Stimulated activated CD4-positive, alpha-beta T cell treated with anti-CD3 and anti-CD28 coated beads, TNF-alpha, amount 100 ng/mL, for 48 hours (primary cell): ENCODE measurements around the gene FYCO1.

Source experiments
- DNase-seq, 3 donors: peaks; one replicate each; pipeline ENCODE4 v3.0.0-alpha.2; 2020; ENCODE audit warnings: low read depth in 3 of 3

FYCO1 gene

DNA sequence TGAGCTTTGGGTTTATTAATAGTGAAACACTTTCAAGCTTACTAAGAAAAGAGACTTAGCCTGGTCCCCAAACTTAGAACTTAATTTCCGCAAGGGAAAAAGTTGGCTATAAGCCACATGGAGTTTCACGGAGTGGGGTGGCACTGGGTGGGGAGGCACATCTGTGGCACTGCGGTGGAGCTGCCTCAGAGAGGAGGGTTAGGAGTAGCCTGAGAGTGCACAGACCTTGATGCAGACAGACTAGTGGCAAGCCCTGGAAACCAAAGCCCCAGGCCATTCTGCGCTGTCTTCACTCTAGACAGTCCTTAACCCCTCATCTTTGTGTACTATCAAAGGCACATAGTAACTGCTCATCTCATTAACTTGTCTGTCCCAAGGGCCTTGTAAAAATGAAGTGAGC is 30.4 kb downstream of the FYCO1 start:
- DNase-seq = no peak

DNA sequence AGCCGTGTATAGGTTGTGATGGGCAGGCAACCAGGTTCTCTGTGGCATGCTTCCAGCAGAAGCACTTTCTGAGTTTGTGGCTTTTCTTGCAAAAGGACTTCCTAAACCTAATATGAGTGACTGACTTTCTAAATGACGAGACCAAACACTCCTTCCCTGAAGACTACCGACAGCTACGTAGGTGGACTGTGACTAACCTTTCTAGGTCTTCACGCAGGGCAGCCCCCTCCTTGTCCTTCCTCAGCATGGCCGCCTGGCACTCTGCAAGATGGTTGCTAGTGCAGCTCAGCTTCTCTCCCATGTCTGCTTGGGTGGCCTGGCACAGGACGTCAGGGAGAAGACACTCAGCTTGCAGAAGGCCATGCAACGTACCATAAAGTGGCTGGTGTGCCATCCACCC is 31.5 kb downstream of the FYCO1 start:
- DNase-seq = peak in 2 of 3 donors; percentile 29

GRCh38 chr3:45962033-45962432 is 33.6 kb downstream of the FYCO1 start:
- DNase-seq = no peak

- DNase-seq = no peak
Observed at GRCh38 chr3:45960289-45960688, 35.3 kb downstream of the FYCO1 start.

DNA sequence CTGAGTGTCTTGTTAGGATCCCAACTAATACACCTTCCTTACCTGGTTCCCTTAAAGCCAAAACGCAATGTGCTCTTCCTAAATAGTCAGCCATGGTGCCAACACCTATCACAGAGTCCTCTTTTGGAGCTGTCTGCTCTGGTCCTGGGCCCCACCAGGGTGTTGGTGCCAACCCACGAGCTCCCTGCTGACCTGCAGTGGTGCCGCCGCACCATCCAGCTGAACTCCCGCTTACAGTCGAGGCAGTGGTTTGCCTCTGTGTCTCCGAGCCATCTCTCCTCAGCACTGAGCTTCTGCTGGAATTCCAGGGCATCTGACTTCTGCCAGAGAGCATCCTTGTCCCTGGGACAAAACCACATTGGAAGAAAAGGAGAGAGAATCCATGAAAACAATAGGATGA is 36.4 kb downstream of the FYCO1 start:
- no peak for DNase-seq

GRCh38 chr3:45958321-45958791 is 37.3 kb downstream of the FYCO1 start:
- DNase-seq = no peak

DNA sequence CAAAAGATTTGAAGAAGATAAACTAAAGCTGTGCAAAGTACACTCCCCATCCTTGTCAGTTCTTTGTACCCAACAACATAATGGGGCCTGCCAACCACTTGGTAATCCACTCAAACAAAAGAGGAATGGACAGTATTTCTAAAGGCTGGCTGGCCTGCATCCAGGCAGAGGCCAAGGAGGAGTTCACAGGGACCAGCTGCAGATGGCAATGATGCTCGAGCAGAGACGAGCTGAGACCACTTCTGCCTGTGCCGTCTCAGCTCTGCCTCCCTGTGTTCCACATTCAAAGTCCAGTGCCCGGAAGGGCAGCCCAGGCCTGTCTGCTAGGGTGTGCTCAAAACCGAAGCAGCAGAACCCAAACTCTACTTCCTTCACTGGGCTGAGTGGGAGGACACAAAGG is 38.0 kb downstream of the FYCO1 start:
- DNase-seq = no peak

- no peak for DNase-seq
Observed at GRCh38 chr3:45955706-45956105, 39.9 kb downstream of the FYCO1 start.

DNA sequence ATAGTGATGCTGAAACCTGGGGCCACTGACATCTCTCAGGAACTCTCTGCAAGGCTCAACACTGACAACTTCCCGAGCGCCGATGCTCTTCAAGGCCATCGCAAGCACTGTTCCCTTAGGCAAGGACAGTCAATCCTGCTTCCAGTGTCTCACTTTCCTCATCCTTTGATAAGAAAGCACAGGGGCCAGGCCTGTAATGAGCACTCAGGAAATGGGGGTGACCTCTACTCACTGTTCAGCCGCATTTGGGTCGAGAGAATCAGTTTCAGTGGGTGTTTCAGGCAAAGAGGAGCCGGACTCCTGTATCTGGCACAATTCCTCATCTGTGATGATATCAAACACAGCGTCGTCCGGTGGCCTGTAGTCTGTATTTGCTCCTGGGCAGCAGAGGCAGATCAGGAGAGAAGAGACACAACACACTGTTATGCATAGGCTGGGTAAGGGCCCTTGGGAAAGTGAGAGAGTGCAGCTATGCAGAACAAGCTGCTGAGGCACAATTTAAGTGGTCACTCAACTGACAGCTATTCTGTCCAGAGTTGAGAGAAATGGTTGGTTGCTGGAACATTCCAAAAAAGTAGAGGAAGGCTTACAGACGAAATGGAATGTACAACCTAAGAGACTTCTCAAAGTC is 40.5 kb downstream of the FYCO1 start:
- no peak for DNase-seq

GRCh38 chr3:45954306-45954705 is 41.3 kb downstream of the FYCO1 start:
- DNase-seq = no peak

GRCh38 chr3:45953536-45953935 is 42.1 kb downstream of the FYCO1 start:
- DNase-seq = no peak

DNA sequence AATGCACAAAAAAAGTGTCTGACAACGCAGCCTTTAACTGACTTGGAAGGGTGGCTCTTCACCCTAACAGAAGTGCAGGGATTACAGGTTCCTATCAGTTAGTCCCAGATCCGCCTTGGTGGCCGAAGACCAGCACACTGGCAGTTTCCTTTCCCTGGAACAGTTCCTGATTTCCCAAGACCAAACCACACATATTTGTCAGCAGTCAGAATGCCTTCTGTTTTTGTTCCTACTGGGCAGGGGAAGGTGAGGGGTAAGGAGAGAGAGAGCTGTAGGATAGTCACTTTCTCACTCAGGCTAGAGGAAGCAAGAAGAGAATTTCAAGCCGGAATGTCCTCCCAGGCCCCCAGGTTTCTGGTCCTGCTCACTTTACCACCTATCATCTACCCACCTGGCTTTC is 43.2 kb downstream of the FYCO1 start:
- no peak for DNase-seq

DNA sequence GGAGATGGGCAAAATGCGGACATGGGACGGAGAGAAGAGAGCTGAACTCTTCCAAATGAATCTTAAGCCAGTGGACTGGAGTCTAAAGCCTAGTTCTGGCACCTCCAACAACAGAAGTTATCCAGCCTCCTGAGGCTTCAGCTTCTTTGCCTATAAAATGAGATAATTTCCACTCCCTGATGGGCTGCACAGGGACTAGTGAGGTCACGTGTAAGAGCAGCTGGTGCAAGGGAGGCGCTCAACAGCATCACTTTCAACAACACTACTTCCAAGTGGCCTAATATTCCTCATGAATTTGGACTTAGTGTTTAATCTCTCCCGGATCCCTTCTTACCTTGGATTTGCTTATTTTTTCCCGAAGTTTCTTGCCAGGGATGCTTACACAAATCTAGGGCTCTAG is 43.7 kb downstream of the FYCO1 start:
- DNase-seq = no peak

GRCh38 chr3:45950686-45951600 is 44.7 kb downstream of the FYCO1 start:
- peak in 2 of 3 donors; percentile 28 to 56 for DNase-seq

- no peak for DNase-seq
Observed at GRCh38 chr3:45950131-45950530, 45.5 kb downstream of the FYCO1 start.

GRCh38 chr3:45949432-45949831 is 46.2 kb downstream of the FYCO1 start:
- no peak for DNase-seq

DNA sequence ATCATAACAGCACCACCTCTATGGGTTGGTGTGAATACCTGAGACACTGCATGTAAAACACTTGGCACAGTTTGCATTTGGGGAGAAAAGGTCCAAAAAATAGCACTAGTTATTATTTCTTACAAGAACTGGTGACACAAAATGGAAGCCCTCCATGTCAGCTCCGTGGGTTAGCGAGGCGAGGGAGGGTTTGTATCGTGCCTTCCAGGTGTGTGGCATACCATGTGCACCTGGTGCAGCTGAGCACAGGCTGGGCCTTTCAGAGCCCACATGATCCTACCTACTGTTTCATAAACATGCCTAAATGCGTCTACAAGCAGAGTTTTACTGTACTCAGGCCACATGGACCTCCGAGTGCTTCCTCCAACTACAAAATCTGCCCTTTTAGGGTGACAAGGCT is 46.7 kb downstream of the FYCO1 start:
- no peak for DNase-seq

DNA sequence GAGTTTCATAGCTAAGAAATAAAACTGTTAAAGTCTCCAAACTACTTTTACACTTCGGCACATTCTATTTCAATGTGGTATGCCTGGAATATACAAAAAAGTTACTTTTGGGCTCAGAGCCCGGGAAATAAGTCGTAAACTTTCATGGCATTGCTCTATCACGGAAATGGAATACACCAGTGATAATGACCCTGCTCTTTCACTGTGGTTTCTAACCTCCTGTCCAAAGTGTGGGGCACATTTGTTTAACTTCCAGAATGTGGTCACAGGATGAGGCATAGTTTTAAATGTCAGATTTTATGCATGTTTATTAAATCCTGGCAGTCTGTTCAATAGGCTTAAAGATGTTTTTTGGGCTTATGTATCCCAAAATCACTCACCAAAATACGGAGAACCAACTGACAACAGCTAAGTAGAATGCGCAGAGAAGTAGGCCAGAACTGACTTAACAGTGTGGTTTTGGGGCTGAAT is 47.3 kb downstream of the FYCO1 start:
- DNase-seq = no peak

- no peak for DNase-seq
Observed at GRCh38 chr3:45947361-45947760, 48.3 kb downstream of the FYCO1 start.

DNA sequence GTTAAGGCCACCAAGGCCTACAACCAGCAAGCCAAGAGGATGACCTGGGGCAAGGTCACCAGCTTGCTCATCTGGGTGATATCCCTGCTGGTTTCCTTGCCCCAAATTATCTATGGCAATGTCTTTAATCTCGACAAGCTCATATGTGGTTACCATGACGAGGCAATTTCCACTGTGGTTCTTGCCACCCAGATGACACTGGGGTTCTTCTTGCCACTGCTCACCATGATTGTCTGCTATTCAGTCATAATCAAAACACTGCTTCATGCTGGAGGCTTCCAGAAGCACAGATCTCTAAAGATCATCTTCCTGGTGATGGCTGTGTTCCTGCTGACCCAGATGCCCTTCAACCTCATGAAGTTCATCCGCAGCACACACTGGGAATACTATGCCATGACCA is 48.7 kb downstream of the FYCO1 start:
- no peak for DNase-seq

GRCh38 chr3:45946307-45946706 is 49.3 kb downstream of the FYCO1 start:
- DNase-seq = no peak

DNA sequence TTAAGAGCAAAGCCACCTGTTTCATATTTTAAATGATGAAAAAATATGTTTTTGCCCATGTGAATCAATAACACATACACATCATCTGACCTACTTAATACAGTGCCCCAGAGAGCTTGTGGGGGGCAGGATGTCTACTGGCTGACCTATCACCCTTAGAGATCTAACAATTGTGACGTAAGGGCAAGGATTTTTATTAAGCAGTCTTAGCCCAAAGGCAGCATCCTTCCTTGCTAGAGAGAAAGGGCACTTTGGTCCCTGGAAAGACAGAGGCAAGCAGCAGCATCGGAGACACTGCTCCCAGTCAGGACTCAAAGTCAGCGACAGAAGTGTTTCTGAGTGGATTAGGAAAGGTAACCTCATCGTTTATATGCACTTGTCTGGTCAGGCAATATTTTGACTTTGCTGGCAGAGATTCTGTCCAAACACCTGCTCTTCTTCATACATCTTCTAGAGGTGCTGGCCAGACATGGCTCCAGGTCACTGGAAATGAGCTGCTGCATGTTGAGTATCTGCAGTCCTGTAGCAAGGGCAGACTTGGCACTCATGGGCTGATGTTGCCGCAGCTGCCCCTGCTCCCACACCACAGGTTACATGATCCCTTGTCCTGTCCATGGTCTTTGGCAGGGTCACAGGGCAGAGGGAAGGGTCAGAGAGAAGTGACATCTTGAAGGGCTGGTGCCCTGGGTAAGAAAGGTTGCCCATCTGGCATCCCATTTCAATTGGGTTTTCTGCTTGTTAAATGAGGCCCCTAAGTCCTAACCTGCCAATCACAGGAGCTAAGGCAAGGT is 50.6 kb downstream of the FYCO1 start:
- DNase-seq = no peak
